ENCODE data around the gene ENO2. TPM values are rescaled to one million over a fixed set of nuclear protein-coding genes. Genes with fewer than 3 reads are reported as not detected.

ENO2 gene
- total RNA-seq, 1 experiment from 2014 or later, result 166 TPM

GRCh38 chr12:6952863-6953441 is 38.6 kb downstream of the ENO2 start:
- DNase-seq, result no peak
- no peak overlapping the region for H3K23ac ChIP-seq (ENCODE audit: insufficient read length, low read depth, low read length)
- no peaks in the 10 kb centered on the region for H3K9me3 Mint-ChIP-seq
- H3K4me3 Mint-ChIP-seq, result no peak overlapping the region
- H2BK12ac ChIP-seq (ENCODE audit: insufficient read length, low read depth, low read length), result no peak overlapping the region
- H2AFZ ChIP-seq (ENCODE audit: low read length), result no peak overlapping the region
- H3K4me1 ChIP-seq (ENCODE audit: insufficient read depth, low read length), result peaks cover 2% of the 10 kb centered on the region; the same call in 1 of the 2 replicates
- H3K14ac ChIP-seq (ENCODE audit: insufficient read depth, low read length), result no peak overlapping the region
- peak overlapping the region in 1 of 3 experiments; percentile 81; a peak in 1 of 7 replicates for H3K27ac Mint-ChIP-seq
- TF ChIP-seq CTCF (conservative IDR thresholded peaks at IDR 0.05), result no peak
- H3K9ac ChIP-seq (ENCODE audit: extremely low read depth, insufficient read length, low read length), result no peak overlapping the region
- H3K79me1 ChIP-seq (ENCODE audit: insufficient read depth, low read depth, low read length, poor library complexity, severe bottlenecking), result no peaks in the 10 kb centered on the region
- H2AK5ac ChIP-seq (ENCODE audit: insufficient read length, low read length), result no peak overlapping the region
- H3K23me2 ChIP-seq (ENCODE audit: insufficient read length, low read depth, low read length, poor library complexity, severe bottlenecking), result no peaks in the 10 kb centered on the region
- no peak overlapping the region for H4K8ac ChIP-seq (replicated peaks; ENCODE audit: insufficient read length, low read depth, low read length)
- peaks cover 0 to 6% (median 0%) of the 10 kb centered on the region in 3 experiments; a peak in 4 of 7 replicates for H3K36me3 Mint-ChIP-seq (ENCODE audit: insufficient read depth in 1 of 3, low read depth in 3 of 3)
- H3K79me2 ChIP-seq (ENCODE audit: insufficient read depth, low read length), result no peaks in the 10 kb centered on the region
- H3K18ac ChIP-seq (ENCODE audit: insufficient read length, low read depth, low read length), result no peak overlapping the region
- no CpG with 5 or more reads among the region's 15 CpGs for WGBS (ENCODE audit: extremely low coverage, insufficient read length, low lambda C conversion rate)
- H3K4me2 ChIP-seq (ENCODE audit: insufficient read depth, insufficient read length, low read length), result no peak overlapping the region
- H2BK15ac ChIP-seq (ENCODE audit: low read depth, low read length), result no peak overlapping the region
- H3K4ac ChIP-seq (ENCODE audit: low read depth, low read length), result no peak overlapping the region
- H2BK5ac ChIP-seq (ENCODE audit: insufficient read length, low read length), result no peak overlapping the region
- H3K9me3 ChIP-seq (ENCODE audit: control insufficient read depth, low read depth, low read length), result no peaks in the 10 kb centered on the region
- peaks cover 14 to 26% of the 10 kb centered on the region in 2 experiments for H3K4me1 Mint-ChIP-seq
- H3K27me3 Mint-ChIP-seq (ENCODE audit: low read depth), result no peaks in the 10 kb centered on the region; the same call in 1 of the 2 replicates
- no peak overlapping the region for H2BK120ac ChIP-seq (ENCODE audit: low read depth, low read length, poor library complexity, severe bottlenecking)
- no peak overlapping the region for H4K5ac ChIP-seq (ENCODE audit: insufficient read length, low read depth, low read length)
- H3T11ph ChIP-seq (ENCODE audit: low read length), result no peak overlapping the region
- H3K27ac ChIP-seq (ENCODE audit: insufficient read length, low read depth, low read length), result no peak overlapping the region
- H3K56ac ChIP-seq (ENCODE audit: insufficient read length, low read depth, low read length), result no peak overlapping the region
- peaks cover 2% of the 10 kb centered on the region for H4K20me1 ChIP-seq (ENCODE audit: control insufficient read depth, insufficient read depth, insufficient read length)
- H3K27me3 ChIP-seq (ENCODE audit: insufficient read depth, low read length), result no peaks in the 10 kb centered on the region
- H2BK20ac ChIP-seq (ENCODE audit: low read depth, low read length, poor library complexity, severe bottlenecking), result no peak overlapping the region
- H4K91ac ChIP-seq (ENCODE audit: insufficient read length, low read depth, low read length), result no peak overlapping the region

Data from H9 (cell line).